ENCODE data around the gene KAZN.

KAZN gene

GRCh38 chr1:15157524-15158399 is 559.3 kb downstream of the KAZN start:
- DNase-seq (ENCODE audit: extremely low spot score), result no peak
- POLR2A ChIA-PET, result interaction anchor here (1.5 kb wide), 1 partner anchor 14 kb away, joined by 3 read pairs; no protein-coding TSS in a partner anchor
- no peak for TF ChIP-seq BHLHE40 (IDR thresholded peaks at IDR 0.05; ENCODE audit: borderline replicate concordance)
- TF ChIP-seq NFRKB (IDR thresholded peaks at IDR 0.05), result no peak
- TF ChIP-seq CTBP1 (IDR thresholded peaks at IDR 0.05; ENCODE audit: borderline replicate concordance), result no peak
- TF ChIP-seq HDGF (IDR thresholded peaks at IDR 0.05; ENCODE audit: borderline replicate concordance), result no peak
- TF ChIP-seq TARDBP (IDR thresholded peaks at IDR 0.05), result no peak
- TF ChIP-seq FOXA1 (IDR thresholded peaks at IDR 0.05), result no peak
- no peak for TF ChIP-seq ELF4 (IDR thresholded peaks at IDR 0.05)
- TF ChIP-seq LEF1 (IDR thresholded peaks at IDR 0.05; ENCODE audit: borderline replicate concordance), result no peak
- TF ChIP-seq SP1 (IDR thresholded peaks at IDR 0.05), result no peak
- CTCF ChIA-PET, result interaction anchor here (0.6 to 1.1 kb wide), 2 partner anchors 43 to 1200 kb away, joined by 4 read pairs; no protein-coding TSS in a partner anchor

- ChIA-PET POLR2A (interaction anchor here (1.5 kb wide), 1 partner anchor 13 kb away, joined by 3 read pairs; no protein-coding TSS in a partner anchor), CTCF (interaction anchor here (0.6 kb wide), 1 partner anchor 253 kb away, joined by 3 read pairs; no protein-coding TSS in a partner anchor)
- TF ChIP-seq SP1 (IDR thresholded peaks at IDR 0.05) (no peak), PKNOX1 (IDR thresholded peaks at IDR 0.05) (no peak), ELF4 (IDR thresholded peaks at IDR 0.05) (no peak), TARDBP (IDR thresholded peaks at IDR 0.05) (no peak), NFRKB (IDR thresholded peaks at IDR 0.05) (no peak), HDGF (IDR thresholded peaks at IDR 0.05; ENCODE audit: borderline replicate concordance) (no peak), LEF1 (IDR thresholded peaks at IDR 0.05; ENCODE audit: borderline replicate concordance) (no peak), ARNT (IDR thresholded peaks at IDR 0.05) (no peak), CTBP1 (IDR thresholded peaks at IDR 0.05; ENCODE audit: borderline replicate concordance) (no peak), ZNF384 (IDR thresholded peaks at IDR 0.05) (no peak), FOXA1 (IDR thresholded peaks at IDR 0.05) (no peak)
- DNase-seq (ENCODE audit: extremely low spot score), result no peak
Measured at GRCh38 chr1:15158506-15159165, 560.2 kb downstream of the KAZN start.

GRCh38 chr1:15159166-15159555 is 560.7 kb downstream of the KAZN start:
- no peak for DNase-seq (ENCODE audit: extremely low spot score)
- TF ChIP-seq ARNT (IDR thresholded peaks at IDR 0.05), result no peak
- TF ChIP-seq FOXA1 (IDR thresholded peaks at IDR 0.05), result no peak
- no peak for TF ChIP-seq SP1 (IDR thresholded peaks at IDR 0.05)
- no peak for TF ChIP-seq ELF4 (IDR thresholded peaks at IDR 0.05)
- no peak for TF ChIP-seq L3MBTL2 (conservative IDR thresholded peaks at IDR 0.05)
- no peak for TF ChIP-seq FOXM1 (IDR thresholded peaks at IDR 0.05; ENCODE audit: borderline replicate concordance)
- no peak for TF ChIP-seq TARDBP (IDR thresholded peaks at IDR 0.05)
- no peak for TF ChIP-seq SUZ12 (IDR thresholded peaks at IDR 0.05)
- TF ChIP-seq ZNF384 (IDR thresholded peaks at IDR 0.05), result no peak
- TF ChIP-seq CTBP1 (IDR thresholded peaks at IDR 0.05; ENCODE audit: borderline replicate concordance), result no peak
- no peak for TF ChIP-seq FOXK2 (IDR thresholded peaks at IDR 0.05)
- POLR2A ChIA-PET, result interaction anchor here (1.5 kb wide), 1 partner anchor 12 kb away, joined by 3 read pairs; no protein-coding TSS in a partner anchor
- CTCF ChIA-PET, result no interaction called here

- DNase-seq (ENCODE audit: extremely low spot score), result no peak
- TF ChIP-seq ZNF384 (IDR thresholded peaks at IDR 0.05) (no peak), ELF4 (IDR thresholded peaks at IDR 0.05) (no peak), PKNOX1 (IDR thresholded peaks at IDR 0.05) (no peak), ARNT (IDR thresholded peaks at IDR 0.05) (no peak), SUZ12 (IDR thresholded peaks at IDR 0.05) (no peak), BHLHE40 (IDR thresholded peaks at IDR 0.05; ENCODE audit: borderline replicate concordance) (no peak), FOXA1 (IDR thresholded peaks at IDR 0.05) (no peak), CTBP1 (IDR thresholded peaks at IDR 0.05; ENCODE audit: borderline replicate concordance) (no peak), FOXM1 (IDR thresholded peaks at IDR 0.05; ENCODE audit: borderline replicate concordance) (no peak), LEF1 (IDR thresholded peaks at IDR 0.05; ENCODE audit: borderline replicate concordance) (no peak), NFRKB (IDR thresholded peaks at IDR 0.05) (no peak), TARDBP (IDR thresholded peaks at IDR 0.05) (no peak), HDGF (IDR thresholded peaks at IDR 0.05; ENCODE audit: borderline replicate concordance) (no peak), FOXK2 (IDR thresholded peaks at IDR 0.05) (no peak), SP1 (IDR thresholded peaks at IDR 0.05) (no peak), L3MBTL2 (conservative IDR thresholded peaks at IDR 0.05) (no peak)
- ChIA-PET CTCF (no interaction called here), POLR2A (interaction anchor here (0.6 to 1.0 kb wide), 2 partner anchors 9 to 271 kb away, joined by 3 to 7 read pairs; no protein-coding TSS in a partner anchor)
Measured at GRCh38 chr1:15160626-15161025, 562.1 kb downstream of the KAZN start.

- TF ChIP-seq SP1 (IDR thresholded peaks at IDR 0.05), result no peak
- no peak for TF ChIP-seq CTBP1 (IDR thresholded peaks at IDR 0.05; ENCODE audit: borderline replicate concordance)
- TF ChIP-seq L3MBTL2 (conservative IDR thresholded peaks at IDR 0.05), result no peak
- no peak for TF ChIP-seq SUZ12 (IDR thresholded peaks at IDR 0.05)
- no peak for TF ChIP-seq LEF1 (IDR thresholded peaks at IDR 0.05; ENCODE audit: borderline replicate concordance)
- no peak for TF ChIP-seq HDGF (IDR thresholded peaks at IDR 0.05; ENCODE audit: borderline replicate concordance)
- TF ChIP-seq FOXK2 (IDR thresholded peaks at IDR 0.05), result no peak
- no peak for TF ChIP-seq NFRKB (IDR thresholded peaks at IDR 0.05)
- TF ChIP-seq BHLHE40 (IDR thresholded peaks at IDR 0.05; ENCODE audit: borderline replicate concordance), result no peak
- no peak for TF ChIP-seq ARNT (IDR thresholded peaks at IDR 0.05)
- TF ChIP-seq ZNF384 (IDR thresholded peaks at IDR 0.05), result no peak
- no peak for TF ChIP-seq FOXA1 (IDR thresholded peaks at IDR 0.05)
- no peak for TF ChIP-seq PKNOX1 (IDR thresholded peaks at IDR 0.05)
- no peak for TF ChIP-seq ELF4 (IDR thresholded peaks at IDR 0.05)
- no peak for DNase-seq (ENCODE audit: extremely low spot score)
- CTCF ChIA-PET, result no interaction called here
- POLR2A ChIA-PET, result interaction anchor here (0.6 kb wide), 1 partner anchor 34 kb away, joined by 3 read pairs; no protein-coding TSS in a partner anchor
Measured at GRCh38 chr1:15167386-15167785, 568.9 kb downstream of the KAZN start.

Measured in HEK293T (cell line).